NOMO-1 treated with dmso at 0.1 percent for 144 hours (cell line): Measurements from ENCODE around the gene PTPRG.

Experiments used
- DNase-seq: peaks from one replicate; lab custom pipeline; 2025; ENCODE audit not compliant: unreplicated experiment; lab: John Stamatoyannopoulos, UW

Gene PTPRG

DNA sequence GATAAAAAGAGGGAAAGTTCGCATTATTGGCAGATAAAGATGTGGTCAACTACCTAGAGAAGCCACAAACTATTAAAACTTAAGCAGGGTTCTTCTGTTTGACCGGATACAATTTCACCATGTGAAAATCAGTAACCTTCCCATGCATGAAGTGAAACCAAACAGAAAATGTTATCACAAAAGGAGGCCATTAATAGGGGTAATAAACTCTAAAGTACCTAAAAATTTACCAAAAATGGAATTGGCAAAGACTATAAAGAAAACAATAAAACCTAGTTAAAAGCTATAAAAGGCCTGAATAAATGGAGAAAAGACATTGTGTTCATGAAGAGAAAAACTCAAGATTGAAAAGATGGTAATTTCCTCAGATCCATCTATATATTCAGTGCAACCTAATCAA lies 728.6 kb downstream of the PTPRG start:
- DNase-seq, result peak; percentile 7

GRCh38 chr3:62293051-62293780 lies 731.8 kb downstream of the PTPRG start:
- no peak for DNase-seq

DNA sequence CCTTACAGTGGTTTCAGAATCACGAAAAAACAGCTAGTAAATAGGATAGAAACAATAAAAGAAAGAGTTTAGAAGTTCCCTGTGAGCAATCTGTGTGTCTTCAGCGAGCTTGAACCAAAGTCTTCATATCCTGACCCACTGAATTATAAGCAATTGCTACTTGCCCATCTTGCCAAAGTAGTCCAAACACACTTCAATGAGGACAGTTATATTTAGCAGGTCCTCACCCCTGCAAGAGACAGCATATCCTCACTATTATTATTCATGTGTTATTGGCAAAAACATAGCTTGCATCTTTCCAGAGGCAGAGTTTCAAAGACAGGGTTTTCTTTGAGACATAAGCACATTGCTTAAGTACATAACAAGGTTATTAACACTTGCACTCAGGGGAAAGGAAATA lies 734.2 kb downstream of the PTPRG start:
- DNase-seq, result no peak

GRCh38 chr3:62300617-62301016 lies 739.2 kb downstream of the PTPRG start:
- no peak for DNase-seq

GRCh38 chr3:62312201-62312600 lies 750.8 kb downstream of the PTPRG start:
- no peak for DNase-seq

DNA sequence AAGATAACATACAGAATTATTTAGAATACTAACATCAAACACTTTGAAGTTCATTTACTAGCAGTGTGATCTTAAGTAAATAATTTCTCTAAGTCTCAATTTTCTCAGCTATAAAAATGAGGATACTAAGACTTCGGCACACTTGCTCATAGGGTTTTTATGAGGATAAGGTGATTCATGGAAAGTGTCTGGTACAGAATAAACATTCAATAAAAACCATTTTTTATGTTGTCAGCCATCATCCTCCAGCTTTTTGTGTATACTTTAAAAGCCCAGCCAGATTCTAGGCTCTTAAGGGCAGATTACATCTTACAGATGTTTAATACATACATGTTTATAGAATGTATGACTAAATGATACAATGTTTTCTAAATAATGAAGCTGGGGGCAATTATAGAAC lies 755.2 kb downstream of the PTPRG start:
- no peak for DNase-seq

DNA sequence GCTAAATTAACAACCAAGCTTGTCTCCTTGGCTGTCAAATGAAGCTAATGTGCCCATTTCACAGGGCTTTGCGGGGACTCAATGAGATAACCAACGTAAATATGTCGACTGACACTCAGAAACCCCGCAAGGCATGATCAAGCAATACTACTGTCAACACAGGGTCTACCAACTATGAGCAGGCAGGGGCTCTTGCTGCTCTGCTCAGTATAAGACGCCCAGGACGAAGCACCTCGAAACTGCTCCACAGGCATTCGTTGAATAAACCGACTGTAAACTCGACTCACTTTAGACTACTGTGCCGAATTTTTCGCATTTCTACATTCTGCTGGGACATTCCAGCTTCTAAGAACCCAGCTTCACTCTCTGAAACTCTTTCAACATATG lies 757.0 kb downstream of the PTPRG start:
- no peak for DNase-seq

DNA sequence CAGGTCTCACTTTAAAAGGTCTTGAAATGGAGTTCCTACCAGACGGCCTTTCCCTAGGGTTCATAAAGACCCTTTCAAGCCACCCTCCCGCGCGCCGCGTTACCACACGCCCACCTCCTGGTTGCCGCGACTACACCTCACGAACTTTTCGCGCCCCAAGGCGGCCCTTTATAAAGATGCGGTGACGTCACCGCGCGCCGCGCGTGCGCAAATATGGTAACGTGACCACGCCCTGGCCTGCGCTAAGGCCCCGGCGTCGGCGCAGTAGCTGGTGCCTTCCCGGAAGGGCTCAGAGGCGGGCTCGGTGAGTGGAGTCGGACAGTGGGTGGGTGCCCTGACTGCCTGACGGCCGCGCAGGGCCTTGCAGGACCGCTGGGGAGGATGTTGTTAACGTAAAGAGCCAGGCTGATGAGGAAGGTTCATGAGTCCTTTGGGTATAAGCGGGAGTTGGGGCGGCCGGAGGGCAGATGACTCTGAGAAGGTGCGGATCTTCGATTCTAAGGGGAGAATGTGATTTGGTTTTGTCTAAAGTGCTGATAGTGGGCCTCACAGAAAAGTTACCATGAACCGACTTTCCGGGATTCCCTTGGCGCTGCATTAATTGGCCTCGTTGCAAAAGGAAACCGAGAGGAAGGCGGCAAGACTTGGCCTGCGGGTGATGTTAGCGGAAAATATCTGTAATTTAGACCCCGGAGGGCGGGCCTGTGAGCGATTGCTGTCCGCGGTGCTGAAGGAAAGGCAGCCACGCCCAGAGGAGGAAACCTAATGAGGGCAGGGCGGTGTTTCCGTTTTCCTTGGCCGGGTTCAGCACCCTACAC lies 757.6 kb downstream of the PTPRG start:
- DNase-seq, result peak; percentile 39

DNA sequence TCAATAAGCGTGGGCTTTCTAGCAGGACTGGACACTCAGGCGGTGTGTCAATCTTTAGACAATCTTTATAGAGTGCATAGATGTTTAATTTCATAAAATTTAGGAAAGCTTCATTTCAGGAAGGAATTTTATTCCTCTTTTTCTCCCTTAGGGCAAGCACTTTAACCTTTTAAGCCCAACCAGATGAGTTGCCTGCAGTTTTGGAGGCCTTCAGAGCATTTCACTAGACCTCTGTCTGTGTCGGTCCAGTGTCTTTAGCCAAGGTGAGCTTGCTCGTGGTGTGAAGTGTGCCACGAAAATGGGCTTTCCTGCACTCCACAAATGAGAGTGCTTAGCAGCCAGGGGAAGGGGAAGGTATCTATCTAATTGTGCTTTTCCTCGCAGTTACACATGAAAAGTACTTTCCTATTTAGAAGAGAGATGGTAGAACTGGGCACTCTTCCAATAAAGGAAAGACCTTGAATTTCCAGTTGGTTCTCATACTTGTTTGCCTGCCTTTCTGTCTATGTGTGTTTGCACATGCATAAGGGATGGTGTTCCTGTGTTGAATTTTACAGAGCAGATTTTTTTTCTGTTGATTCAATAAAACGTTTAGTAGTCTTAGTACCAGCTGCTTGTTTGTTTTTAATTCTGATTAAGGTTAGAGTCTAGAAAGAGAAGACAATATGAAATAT lies 758.3 kb downstream of the PTPRG start:
- no peak for DNase-seq

DNA sequence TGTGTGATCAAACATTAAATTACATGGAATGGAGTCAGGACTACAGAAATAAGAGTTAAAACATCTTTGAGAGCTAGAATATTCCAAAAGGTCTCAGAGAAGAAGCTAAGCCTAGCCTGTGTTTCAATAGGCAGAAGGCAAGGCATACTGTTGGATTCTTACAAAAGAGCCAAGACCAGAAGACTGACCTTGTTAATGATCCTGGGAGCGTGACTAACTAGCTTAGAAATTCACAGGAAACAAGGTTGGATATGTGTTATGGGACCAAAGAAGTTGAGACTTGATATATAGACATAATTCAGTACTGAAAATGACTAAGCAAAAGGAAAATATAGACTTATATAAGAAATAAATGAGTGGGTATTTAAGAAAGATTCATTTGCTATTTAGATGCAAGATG lies 761.9 kb downstream of the PTPRG start:
- no peak for DNase-seq

DNA sequence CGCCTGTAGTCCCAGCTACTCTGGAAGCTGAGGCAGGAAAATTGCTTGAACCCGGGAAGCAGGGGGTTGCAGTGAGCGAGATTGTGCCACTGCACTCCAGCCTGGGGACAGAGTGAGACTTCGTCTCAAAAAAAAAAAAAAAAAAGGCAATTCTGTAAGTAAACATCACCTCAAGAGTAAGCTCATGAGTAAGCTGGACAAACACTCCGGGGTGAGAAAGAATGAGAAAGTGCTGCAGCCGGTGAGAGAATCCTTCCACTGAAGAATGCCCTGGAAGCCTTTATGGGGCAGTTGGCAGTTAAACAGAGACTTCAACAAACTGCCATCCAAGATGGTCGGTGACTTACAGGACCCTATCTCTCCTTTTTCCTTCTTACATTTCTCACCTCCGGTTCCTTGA lies 764.5 kb downstream of the PTPRG start:
- DNase-seq, result no peak

DNA sequence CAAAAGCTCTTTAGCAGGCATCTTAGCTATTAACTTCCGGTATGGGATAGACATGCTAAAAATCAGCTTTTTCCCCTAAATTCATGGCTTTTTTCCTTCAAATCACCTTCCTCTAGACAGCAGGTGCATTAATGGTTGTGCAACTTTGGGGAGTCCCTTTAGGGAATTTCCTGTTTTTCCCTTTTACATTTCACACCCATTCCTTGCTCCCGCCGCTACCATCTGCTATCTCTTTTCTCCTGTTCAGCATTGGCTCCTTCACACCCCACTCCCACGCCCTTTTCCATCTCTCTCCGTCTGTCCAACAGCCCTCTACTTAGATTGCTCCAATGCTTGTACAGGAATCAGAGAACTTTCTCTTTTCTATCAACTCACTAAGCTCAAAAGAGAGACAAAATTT lies 768.6 kb downstream of the PTPRG start:
- DNase-seq, result peak; percentile 19

GRCh38 chr3:62332017-62332416 lies 770.6 kb downstream of the PTPRG start:
- no peak for DNase-seq

DNA sequence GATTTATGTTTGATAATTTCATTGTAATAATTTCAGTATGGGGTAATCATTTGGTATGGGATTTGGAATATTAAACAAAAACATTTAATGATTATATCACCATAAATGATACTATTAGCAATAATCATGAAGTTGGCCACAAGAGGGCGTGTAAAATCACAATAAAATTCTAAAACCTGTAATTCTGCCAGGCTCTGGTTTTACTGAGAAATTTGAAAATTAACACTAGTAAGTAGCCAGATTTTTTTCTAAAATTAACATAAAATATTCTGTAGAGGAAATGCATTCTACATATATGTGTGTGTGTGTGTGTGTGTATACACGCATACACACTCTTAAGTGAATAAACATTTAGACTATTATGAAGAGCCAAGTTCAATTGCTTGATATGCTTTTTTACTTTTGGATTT lies 771.5 kb downstream of the PTPRG start:
- DNase-seq, result no peak

- DNase-seq, result no peak
These were observed 773.8 kb downstream of the PTPRG start for GRCh38 chr3:62335196-62335595.

- no peak for DNase-seq
These were observed 782.4 kb downstream of the PTPRG start for GRCh38 chr3:62343755-62344154.
